Measurements from ENCODE around the gene TP73.

GRCh38 chr1:3705341-3705950 lies 53.1 kb downstream of the TP73 start:
- TF ChIP-seq CTCF (conservative IDR thresholded peaks at IDR 0.05) (no peak), EZH2 (IDR thresholded peaks at IDR 0.05; ENCODE audit: low read depth) (no peak)
